Endothelial cell of umbilical vein (primary cell): ENCODE results near the gene MRNIP. TPM values are rescaled to one million over a fixed set of nuclear protein-coding genes. Genes with fewer than 3 reads are reported as not detected.

Experiments used
- BruUV-seq: library from RNA; stranded (reverse); fragments of 400-500 nt; replicated peaks from 2 replicates; lab custom pipeline; 2021; lab: Mats Ljungman, UMichigan
- CTCF ChIA-PET: fragments of 300-600, 350-600 bp; sonication (Branson Sonifier 250); formaldehyde crosslinking; loops from one replicate; lab custom pipeline; 2021; ENCODE audit warnings: antibody characterized with exemption, inconsistent platforms; lab: Charles Lee
- POLR2A ChIA-PET: fragments of 300-600, 350-600 bp; sonication (Branson Sonifier 250); formaldehyde crosslinking; loops from one replicate; lab custom pipeline; 2021; ENCODE audit warnings: antibody characterized with exemption, inconsistent platforms; lab: Charles Lee
- DNase-seq: peaks from one replicate; pipeline ENCODE4 v3.0.0-alpha.2; 2011; ENCODE audit warnings: low read depth, low spot score
- FAIRE-seq: peaks from 2 replicates; lab custom pipeline; 2011; peaks lifted over from hg19 to GRCh38; lab: Jason Lieb, UNC
- H2AFZ ChIP-seq: 2 replicates; pipeline ENCODE4 v1.6.0; 2012; ENCODE audit warnings: low read depth, low read length, control low read depth, inconsistent platforms
- H3K27ac ChIP-seq: 2 replicates; pipeline ENCODE4 v1.5.1; 2011; ENCODE audit warnings: low read depth, mild to moderate bottlenecking, control low read depth, low read length, moderate library complexity; ENCODE audit not compliant: insufficient read depth
- H3K27me3 ChIP-seq, 2 experiments: 2 replicates each; pipeline versions ENCODE4 v1.6.0 to v1.6.1; 2011; ENCODE audit warnings: low read length in 2 of 2, mixed read lengths in 1 of 2; ENCODE audit not compliant: control insufficient read depth in 2 of 2, insufficient read depth in 2 of 2
- H3K36me3 ChIP-seq, 2 experiments: 2 replicates in 1 of 2; 3 replicates in 1 of 2; pipeline ENCODE4 v1.5.1; 2011; ENCODE audit warnings: low read length in 2 of 2, mild to moderate bottlenecking in 1 of 2, moderate library complexity in 1 of 2; ENCODE audit not compliant: control insufficient read depth in 2 of 2, insufficient read depth in 2 of 2; ENCODE audit errors: extremely low read depth in 1 of 2
- H3K4me1 ChIP-seq: 3 replicates; pipeline ENCODE4 v1.5.1; 2011; ENCODE audit warnings: mild to moderate bottlenecking, low read length; ENCODE audit not compliant: control insufficient read depth, insufficient read depth; ENCODE audit errors: extremely low read depth
- H3K4me2 ChIP-seq: 2 replicates; pipeline ENCODE4 v1.6.1; 2011; ENCODE audit warnings: low read length, control low read depth, mixed read lengths; ENCODE audit not compliant: insufficient read depth
- H3K4me3 ChIP-seq, 3 experiments: fragments of 200-600 bp in 1 of 3; sonication (generic), shearing (Covaris generic) in 1 of 3; replicated peaks in 1 of 3; 2 replicates each; pipeline ENCODE4 v1.5.1; 2011 to 2016; ENCODE audit warnings: control low read depth in 3 of 3, low read length in 3 of 3, mild to moderate bottlenecking in 2 of 3, inconsistent platforms in 1 of 3, low read depth in 1 of 3, moderate library complexity in 1 of 3; ENCODE audit not compliant: insufficient read depth in 1 of 3
- H3K79me2 ChIP-seq: 2 replicates; pipeline ENCODE4 v1.6.0; 2012; ENCODE audit warnings: low read length, inconsistent platforms; ENCODE audit not compliant: control insufficient read depth, insufficient read depth
- H3K9ac ChIP-seq: replicated peaks from 2 replicates; pipeline ENCODE3; 2011; ENCODE audit warnings: low read length, control low read depth; ENCODE audit not compliant: insufficient read depth; ENCODE audit errors: extremely low read depth
- H3K9me1 ChIP-seq: replicated peaks from 3 replicates; pipeline ENCODE4 v1.6.0; 2011; ENCODE audit warnings: mild to moderate bottlenecking, low read length; ENCODE audit not compliant: control insufficient read depth, insufficient read depth; ENCODE audit errors: extremely low read depth
- H3K9me3 ChIP-seq: replicated peaks from 2 replicates; pipeline ENCODE4 v1.5.1; 2012; ENCODE audit warnings: low read length, inconsistent platforms; ENCODE audit not compliant: control insufficient read depth, insufficient read depth
- H4K20me1 ChIP-seq: replicated peaks from 2 replicates; pipeline ENCODE3; 2011; ENCODE audit warnings: mild to moderate bottlenecking, low read length; ENCODE audit not compliant: control insufficient read depth, insufficient read depth; ENCODE audit errors: extremely low read depth
- EZH2 ChIP-seq: IDR thresholded peaks from 2 replicates; pipeline ENCODE4 v1.6.1; 2012; ENCODE audit warnings: borderline replicate concordance, low read depth, mild to moderate bottlenecking, moderate library complexity, low read length, inconsistent platforms; ENCODE audit not compliant: severe bottlenecking
- FOS ChIP-seq: IDR thresholded peaks from 2 replicates; pipeline ENCODE4 v1.6.1; 2011; ENCODE audit warnings: mild to moderate bottlenecking, low read length, moderate library complexity, borderline replicate concordance; ENCODE audit not compliant: insufficient read depth
- GATA2 ChIP-seq: IDR thresholded peaks from 2 replicates; pipeline ENCODE4 v1.7.0; 2011; ENCODE audit warnings: low read depth, mild to moderate bottlenecking, moderate library complexity, mixed read lengths, low read length; ENCODE audit not compliant: insufficient read length, insufficient read depth
- JUN ChIP-seq: IDR thresholded peaks from 2 replicates; pipeline ENCODE4 v1.6.1; 2011; ENCODE audit warnings: borderline replicate concordance, low read depth; ENCODE audit not compliant: insufficient read length, insufficient read depth
- MAX ChIP-seq: IDR thresholded peaks from 2 replicates; pipeline ENCODE4 v1.6.1; 2011; ENCODE audit not compliant: insufficient read depth, insufficient read length
- MYC ChIP-seq: IDR thresholded peaks from one replicate; pipeline ENCODE4 v1.6.1; 2011; ENCODE audit warnings: mild to moderate bottlenecking, low read depth, low read length
- POLR2A ChIP-seq: IDR thresholded peaks from 2 replicates; pipeline ENCODE4 v1.6.1; 2012; ENCODE audit warnings: low read depth, mild to moderate bottlenecking, control low read depth, low read length
- POLR2AphosphoS5 ChIP-seq: IDR thresholded peaks from 2 replicates; pipeline ENCODE4 v1.6.1; 2012; ENCODE audit warnings: low read depth, mild to moderate bottlenecking, control low read depth, low read length, moderate library complexity; ENCODE audit not compliant: insufficient read depth
- dilution Hi-C: fragments of 300-500 bp; cut with MboI; formaldehyde crosslinking; loops from one replicate; pipeline ENCODE4 v1.15.0; 2019; ENCODE audit warnings: low sequenced_read_pairs; ENCODE audit not compliant: extremely low pct_ligation_motif_present
- intact Hi-C: fragments of 100-400 bp; cut with micrococcal nuclease; formaldehyde crosslinking; loops from one replicate; pipeline ENCODE4 v1.10.0; 2022
- polyA plus RNA-seq, 4 experiments: library from polyadenylated mRNA; depleted of rRNA in 3 of 4; stranded (reverse) in 3 of 4; unstranded in 1 of 4; fragments of >200 nt; gene quantifications; 2 replicates each; pipeline versions ENCODE4 v1.2.1 to v1.2.3, GENCODE V29; 2011 to 2012; ENCODE audit warnings: missing spikeins in 1 of 4
- total RNA-seq: library from RNA; stranded (reverse); gene quantifications from 2 replicates; pipeline ENCODE4 v1.2.3, GENCODE V29; 2021
- TF ChIP-seq, protein P1 (sequence below), 2 donors: IDR thresholded peaks; 1 replicate in 1 of 2; 2 replicates in 1 of 2; pipeline ENCODE4 v1.5.1; 2011; ENCODE audit warnings: low read length in 2 of 2, mild to moderate bottlenecking in 2 of 2, moderate library complexity in 2 of 2, control low read depth in 1 of 2, inconsistent platforms in 1 of 2, low read depth in 1 of 2; ENCODE audit not compliant: insufficient read depth in 1 of 2; ENCODE audit errors: extremely low read depth in 1 of 2

Gene MRNIP
- total and polyA plus RNA-seq, 2 donors (not counting 3 experiments of a cell fraction or from before 2014, with no cell fraction given) = 17.1 to 19.1 TPM

GRCh38 chr5:179816796-179817469 is 41.7 kb downstream of the MRNIP start:
- ChIA-PET POLR2A (no interaction called here), CTCF (interaction anchor here (1.8 kb wide), 1 partner anchor 15 kb away, joined by 5 read pairs; no protein-coding TSS in a partner anchor)
- Histone ChIP-seq H3K79me2 (peaks cover 14% of the 10 kb centered on the region), H4K20me1 (peaks cover 1% of the 10 kb centered on the region), H3K9ac (peak overlapping the region; percentile 35), H3K27ac (peak overlapping the region; percentile 20), H3K36me3 (peaks cover 0 to 4% of the 10 kb centered on the region in 2 experiments), H3K4me2 (peak overlapping the region; percentile 8), H3K9me3 (no peaks in the 10 kb centered on the region), H3K9me1 (no peaks in the 10 kb centered on the region), H3K27me3 (no peaks in the 10 kb centered on the region), H3K4me3 (peak overlapping the region in 2 of 3 experiments; percentile 18 to 42), H3K4me1 (peaks cover 24% of the 10 kb centered on the region), H2AFZ (peak overlapping the region; percentile 49)
- intact Hi-C loops (loop anchor here (5.0 kb wide), 1 partner anchor 195 kb away; the partner anchor contains the start of gene HNRNPH1), dilution Hi-C loops (no loop called here)
- TF ChIP-seq MAX = no peak
- TF ChIP-seq, protein P1, sequence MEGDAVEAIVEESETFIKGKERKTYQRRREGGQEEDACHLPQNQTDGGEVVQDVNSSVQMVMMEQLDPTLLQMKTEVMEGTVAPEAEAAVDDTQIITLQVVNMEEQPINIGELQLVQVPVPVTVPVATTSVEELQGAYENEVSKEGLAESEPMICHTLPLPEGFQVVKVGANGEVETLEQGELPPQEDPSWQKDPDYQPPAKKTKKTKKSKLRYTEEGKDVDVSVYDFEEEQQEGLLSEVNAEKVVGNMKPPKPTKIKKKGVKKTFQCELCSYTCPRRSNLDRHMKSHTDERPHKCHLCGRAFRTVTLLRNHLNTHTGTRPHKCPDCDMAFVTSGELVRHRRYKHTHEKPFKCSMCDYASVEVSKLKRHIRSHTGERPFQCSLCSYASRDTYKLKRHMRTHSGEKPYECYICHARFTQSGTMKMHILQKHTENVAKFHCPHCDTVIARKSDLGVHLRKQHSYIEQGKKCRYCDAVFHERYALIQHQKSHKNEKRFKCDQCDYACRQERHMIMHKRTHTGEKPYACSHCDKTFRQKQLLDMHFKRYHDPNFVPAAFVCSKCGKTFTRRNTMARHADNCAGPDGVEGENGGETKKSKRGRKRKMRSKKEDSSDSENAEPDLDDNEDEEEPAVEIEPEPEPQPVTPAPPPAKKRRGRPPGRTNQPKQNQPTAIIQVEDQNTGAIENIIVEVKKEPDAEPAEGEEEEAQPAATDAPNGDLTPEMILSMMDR (IDR thresholded peaks at IDR 0.05; ENCODE audit: extremely low read depth in 1 of 2, insufficient read depth in 1 of 2, low read depth in 1 of 2, low read length in 2 of 2) = peak in 1 of 2 donors; percentile 10
- BruUV-seq = no TSS peak
- DNase-seq = no peak
- FAIRE-seq = peak; percentile 40

DNA sequence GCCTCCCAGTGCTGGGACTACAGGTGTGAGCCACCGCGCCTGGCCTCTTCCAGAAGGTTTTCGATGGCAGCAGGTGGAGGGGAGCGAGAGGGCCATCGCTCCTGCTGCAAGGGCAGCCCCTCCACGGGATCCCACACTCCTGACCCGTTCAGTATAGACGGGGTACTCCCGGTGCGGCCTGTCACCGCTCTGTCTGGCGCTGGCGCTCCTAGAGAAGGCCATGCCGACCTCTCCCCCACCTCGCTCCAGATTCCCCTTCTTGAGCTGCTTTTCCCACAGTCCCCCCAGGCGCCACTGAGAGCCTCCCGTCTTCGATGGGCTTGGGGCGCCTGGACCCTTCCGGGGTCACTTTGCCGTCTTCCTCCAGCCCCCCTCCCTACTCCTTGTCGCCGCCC is 42.2 kb downstream of the MRNIP start:
- BruUV-seq = no TSS peak
- Histone ChIP-seq H3K27me3 (no peaks in the 10 kb centered on the region), H3K27ac (no peak overlapping the region), H3K9me1 (no peaks in the 10 kb centered on the region), H3K79me2 (peaks cover 9% of the 10 kb centered on the region), H3K4me1 (peaks cover 22% of the 10 kb centered on the region), H3K4me2 (peak overlapping the region; percentile 8), H3K36me3 (peaks cover 0 to 4% of the 10 kb centered on the region in 2 experiments), H2AFZ (peak overlapping the region; percentile 49), H4K20me1 (no peaks in the 10 kb centered on the region), H3K4me3 (peak overlapping the region in 1 of 3 experiments; percentile 42), H3K9ac (no peak overlapping the region), H3K9me3 (no peaks in the 10 kb centered on the region)
- DNase-seq (no peak), FAIRE-seq (no peak)
- no peak for TF ChIP-seq POLR2AphosphoS5
- no peak for TF ChIP-seq FOS
- TF ChIP-seq JUN = no peak
- TF ChIP-seq GATA2 = no peak
- no peak for TF ChIP-seq POLR2A
- TF ChIP-seq, protein P1 (IDR thresholded peaks at IDR 0.05; ENCODE audit: extremely low read depth in 1 of 2, insufficient read depth in 1 of 2, low read depth in 1 of 2, low read length in 2 of 2) = no peak
- no peak for TF ChIP-seq MYC
- no peak for TF ChIP-seq MAX
- TF ChIP-seq EZH2 = no peak
- intact Hi-C loops = loop anchor here (5.0 kb wide), 1 partner anchor 194 kb away; the partner anchor contains the start of gene HNRNPH1
- ChIA-PET POLR2A (interaction anchor here (0.9 kb wide), 1 partner anchor 9 kb away, joined by 3 read pairs; no protein-coding TSS in a partner anchor), CTCF (no interaction called here)
- dilution Hi-C loops = no loop called here
